BLaER1 (cell line): Measurements from ENCODE around the gene SLC22A23.
"Not testable (repeated sequence)": the region's sequence is repeated elsewhere in the genome, so short reads cannot be mapped to it uniquely, and the experiment has no call there.

ENCODE experiments used
- H3K27ac ChIP-seq: shearing (Covaris generic); formaldehyde crosslinking; 2 replicates; pipeline ENCODE4 v1.8.1; 2022
- H3K27me3 ChIP-seq: shearing (Covaris generic); formaldehyde crosslinking; 2 replicates; pipeline ENCODE4 v1.8.1; 2022
- H3K36me3 ChIP-seq: shearing (Covaris generic); formaldehyde crosslinking; 2 replicates; pipeline ENCODE4 v1.8.1; 2022
- H3K4me1 ChIP-seq: shearing (Covaris generic); formaldehyde crosslinking; 2 replicates; pipeline ENCODE4 v1.8.1; 2022
- H3K4me2 ChIP-seq: shearing (Covaris generic); formaldehyde crosslinking; 2 replicates; pipeline ENCODE4 v1.8.1; 2022
- H3K4me3 ChIP-seq: shearing (Covaris generic); formaldehyde crosslinking; 2 replicates; pipeline ENCODE4 v1.8.1; 2022
- H3K9ac ChIP-seq: shearing (Covaris generic); formaldehyde crosslinking; 2 replicates; pipeline ENCODE4 v1.8.1; 2022
- H3K9me3 ChIP-seq: shearing (Covaris generic); formaldehyde crosslinking; 2 replicates; pipeline ENCODE4 v1.8.1; 2022
- H4K20me1 ChIP-seq: shearing (Covaris generic); formaldehyde crosslinking; 2 replicates; pipeline ENCODE4 v1.8.1; 2022
- Cebpa-rat ChIP-seq: shearing (Covaris generic); IDR thresholded peaks from 2 replicates; pipeline ENCODE4 v1.8.1; 2022

SLC22A23 gene

GRCh38 chr6:3389390-3390167 is 67.3 kb downstream of the SLC22A23 start:
- H3K9me3 ChIP-seq: no peaks in the 10 kb centered on the region
- H3K36me3 ChIP-seq: no peaks in the 10 kb centered on the region; the same call in 1 of the 2 replicates
- H3K4me3 ChIP-seq: no peak overlapping the region
- no peaks in the 10 kb centered on the region for H3K27me3 ChIP-seq
- no peak for TF ChIP-seq Cebpa-rat
- H3K27ac ChIP-seq: no peak overlapping the region
- no peaks in the 10 kb centered on the region for H4K20me1 ChIP-seq
- H3K9ac ChIP-seq: no peak overlapping the region
- H3K4me1 ChIP-seq: peaks cover 8% of the 10 kb centered on the region; the same call in 1 of the 2 replicates
- H3K4me2 ChIP-seq: no peak overlapping the region

- Histone ChIP-seq H3K4me3 (no peak overlapping the region), H3K4me1 (peaks cover 8% of the 10 kb centered on the region; the same call in 1 of the 2 replicates), H3K27ac (no peak overlapping the region), H3K9me3 (no peaks in the 10 kb centered on the region), H3K9ac (no peak overlapping the region), H4K20me1 (no peaks in the 10 kb centered on the region), H3K36me3 (no peaks in the 10 kb centered on the region; the same call in 1 of the 2 replicates), H3K4me2 (no peak overlapping the region), H3K27me3 (no peaks in the 10 kb centered on the region)
- no peak for TF ChIP-seq Cebpa-rat
Observed at GRCh38 chr6:3388786-3389185, 68.1 kb downstream of the SLC22A23 start.

GRCh38 chr6:3386374-3386857 is 70.4 kb downstream of the SLC22A23 start:
- H3K4me1 ChIP-seq: peaks cover 11% of the 10 kb centered on the region; the same call in 1 of the 2 replicates
- H3K9ac ChIP-seq: no peak overlapping the region
- H3K27me3 ChIP-seq: no peaks in the 10 kb centered on the region
- no peaks in the 10 kb centered on the region; the same call in 1 of the 2 replicates for H3K36me3 ChIP-seq
- H3K4me2 ChIP-seq: no peak overlapping the region
- H3K27ac ChIP-seq: no peak overlapping the region
- H3K9me3 ChIP-seq: no peaks in the 10 kb centered on the region
- H3K4me3 ChIP-seq: no peak overlapping the region
- no peaks in the 10 kb centered on the region for H4K20me1 ChIP-seq
- TF ChIP-seq Cebpa-rat: no peak

GRCh38 chr6:3385660-3386151 is 71.1 kb downstream of the SLC22A23 start:
- Histone ChIP-seq H3K27ac (no peak overlapping the region), H3K36me3 (no peaks in the 10 kb centered on the region; the same call in 1 of the 2 replicates), H3K4me3 (no peak overlapping the region), H3K9me3 (no peaks in the 10 kb centered on the region), H3K4me2 (no peak overlapping the region), H3K27me3 (no peaks in the 10 kb centered on the region), H3K4me1 (peaks cover 11% of the 10 kb centered on the region; the same call in 1 of the 2 replicates), H3K9ac (no peak overlapping the region), H4K20me1 (no peaks in the 10 kb centered on the region)
- no peak for TF ChIP-seq Cebpa-rat

- not testable (repeated sequence) for H3K9me3 ChIP-seq, H3K4me3 ChIP-seq, H3K36me3 ChIP-seq, H3K9ac ChIP-seq, H3K27me3 ChIP-seq, H3K27ac ChIP-seq, H4K20me1 ChIP-seq
- H3K4me1 ChIP-seq: peaks cover 11% of the 10 kb centered on the region; the same call in 1 of the 2 replicates
- H3K4me2 ChIP-seq: peak overlapping the region; percentile 18; the same call in 1 of the 2 replicates
Observed at GRCh38 chr6:3385181-3385580, 71.7 kb downstream of the SLC22A23 start.

GRCh38 chr6:3384241-3385143 is 72.4 kb downstream of the SLC22A23 start:
- no peak overlapping the region for H3K4me2 ChIP-seq
- no peaks in the 10 kb centered on the region; the same call in 1 of the 2 replicates for H3K36me3 ChIP-seq

GRCh38 chr6:3383525-3383924 is 73.3 kb downstream of the SLC22A23 start:
- Histone ChIP-seq H3K4me3 (no peak overlapping the region), H3K27ac (no peak overlapping the region), H3K9me3 (no peaks in the 10 kb centered on the region), H3K36me3 (no peaks in the 10 kb centered on the region; the same call in 1 of the 2 replicates), H3K4me1 (peaks cover 27% of the 10 kb centered on the region), H3K27me3 (no peaks in the 10 kb centered on the region), H3K4me2 (no peak overlapping the region), H4K20me1 (no peaks in the 10 kb centered on the region), H3K9ac (no peak overlapping the region)
- TF ChIP-seq Cebpa-rat: no peak

More at GRCh38 chr6:3384241-3385143, 72.4 kb downstream of the SLC22A23 start:
- Histone ChIP-seq H3K4me1 (peaks cover 17% of the 10 kb centered on the region), H3K9me3 (no peaks in the 10 kb centered on the region), H3K4me3 (no peak overlapping the region), H4K20me1 (no peaks in the 10 kb centered on the region), H3K9ac (no peak overlapping the region), H3K27ac (no peak overlapping the region), H3K27me3 (no peaks in the 10 kb centered on the region)
- TF ChIP-seq Cebpa-rat: no peak

GRCh38 chr6:3382326-3383279 is 74.2 kb downstream of the SLC22A23 start:
- Histone ChIP-seq H3K9me3 (no peaks in the 10 kb centered on the region), H3K36me3 (no peaks in the 10 kb centered on the region; the same call in 1 of the 2 replicates), H3K4me1 (peaks cover 36% of the 10 kb centered on the region), H3K4me2 (no peak overlapping the region), H4K20me1 (no peaks in the 10 kb centered on the region), H3K27ac (no peak overlapping the region), H3K4me3 (no peak overlapping the region), H3K9ac (no peak overlapping the region), H3K27me3 (no peaks in the 10 kb centered on the region)
- TF ChIP-seq Cebpa-rat: no peak
